GM12891 (cell line): ENCODE measurements around the gene ADSL.
"Not testable (repeated sequence)": the region's sequence is repeated elsewhere in the genome, so short reads cannot be mapped to it uniquely, and the experiment has no call there.

Source experiments
- DNase-seq: peaks from one replicate; pipeline ENCODE4 v3.0.0; 2011; ENCODE audit warnings: low spot score; ENCODE audit not compliant: insufficient read length
- FAIRE-seq: peaks from 2 replicates; lab custom pipeline; 2011; peaks lifted over from hg19 to GRCh38; lab: Jason Lieb, UNC
- PAX5 ChIP-seq: IDR thresholded peaks from 2 replicates; pipeline ENCODE4 v1.6.1; 2011; ENCODE audit warnings: low read length, moderate library complexity, mild to moderate bottlenecking; ENCODE audit not compliant: insufficient read depth, severe bottlenecking
- POLR2A ChIP-seq: IDR thresholded peaks from 2 replicates; pipeline ENCODE4 v1.6.1; 2011; ENCODE audit warnings: low read depth, low read length, control low read depth
- POLR2AphosphoS5 ChIP-seq: IDR thresholded peaks from 2 replicates; pipeline ENCODE4 v1.6.1; 2011; ENCODE audit warnings: low read depth, low read length, control low read depth
- POU2F2 ChIP-seq: IDR thresholded peaks from 2 replicates; pipeline ENCODE4 v1.6.1; 2011; ENCODE audit warnings: low read depth, mild to moderate bottlenecking, control low read depth, low read length, moderate library complexity
- SPI1 ChIP-seq: IDR thresholded peaks from 2 replicates; pipeline ENCODE4 v1.6.1; 2011; ENCODE audit warnings: low read depth, low read length, control low read depth
- TAF1 ChIP-seq: IDR thresholded peaks from 2 replicates; pipeline ENCODE4 v1.6.1; 2011; ENCODE audit warnings: low read depth, low read length, control low read depth

Gene ADSL

DNA sequence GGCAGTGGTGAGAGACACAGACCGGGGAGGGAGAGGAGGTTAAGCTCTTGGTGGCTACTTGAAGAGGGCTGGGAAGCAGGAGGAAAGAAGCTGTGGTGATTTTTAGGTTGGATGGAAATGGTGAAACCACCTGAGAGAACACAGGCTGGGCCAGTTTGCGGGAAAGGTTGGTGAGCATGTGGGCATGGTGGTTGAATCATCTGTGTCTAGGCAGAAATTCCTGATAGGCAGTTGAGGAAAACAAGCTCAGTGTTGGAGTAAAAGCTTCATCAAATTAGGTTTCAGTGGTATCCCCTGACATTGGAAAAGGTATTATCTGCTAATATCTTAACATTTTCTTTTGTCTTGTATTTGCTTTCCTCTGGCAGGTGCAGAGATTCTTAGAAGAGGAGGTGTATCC is 19.8 kb downstream of the ADSL start:
- TF ChIP-seq TAF1: no peak
- TF ChIP-seq POU2F2: no peak
- TF ChIP-seq POLR2AphosphoS5: no peak
- no peak for TF ChIP-seq SPI1
- TF ChIP-seq PAX5: no peak
- TF ChIP-seq POLR2A: no peak
- FAIRE-seq: no peak
- DNase-seq: no peak

DNA sequence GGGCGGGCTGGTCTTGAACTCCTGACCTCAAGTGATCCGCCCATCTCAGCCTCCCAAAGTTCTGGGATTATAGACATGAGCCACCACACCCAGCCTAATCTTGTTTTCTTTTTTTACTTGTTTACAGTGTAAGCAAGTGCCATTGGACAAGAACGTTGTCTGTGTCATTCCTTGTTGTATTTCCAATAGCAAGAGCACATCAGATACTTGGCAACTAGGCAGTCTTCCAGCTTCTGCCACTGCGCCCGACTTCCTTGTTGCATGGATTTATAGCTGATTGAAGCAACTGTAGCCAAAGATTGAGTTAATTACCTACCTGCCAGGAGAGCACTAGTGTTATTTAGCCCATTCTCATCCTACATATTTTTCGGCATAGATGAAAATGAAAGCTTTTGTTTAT is 21.0 kb downstream of the ADSL start:
- FAIRE-seq (no peak), DNase-seq (no peak)
- TF ChIP-seq SPI1 (no peak), TAF1 (no peak), POLR2AphosphoS5 (no peak)

DNA sequence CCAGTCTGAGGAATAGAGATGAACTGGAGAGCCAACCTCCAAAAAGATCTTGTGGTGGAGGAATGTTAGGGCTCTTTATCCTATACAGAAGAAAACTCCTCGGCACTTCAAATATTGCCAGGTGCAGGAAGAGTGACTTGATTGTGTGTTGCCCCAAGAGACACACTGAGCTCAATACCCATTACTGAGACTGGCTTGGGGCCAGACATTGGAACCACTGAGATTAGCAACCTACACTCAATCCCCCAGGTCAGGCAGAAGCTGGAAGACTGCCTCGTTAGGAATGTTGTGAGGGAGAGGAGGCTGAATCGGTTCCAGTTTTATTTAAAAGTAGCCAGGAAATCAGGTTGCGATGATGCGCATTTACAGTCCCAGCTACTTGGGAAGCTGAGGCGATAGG is 21.7 kb downstream of the ADSL start:
- DNase-seq: no peak
- no peak for FAIRE-seq
- TF ChIP-seq PAX5 (no peak), POLR2AphosphoS5 (no peak), POU2F2 (no peak), SPI1 (no peak), TAF1 (no peak), POLR2A (no peak)

DNA sequence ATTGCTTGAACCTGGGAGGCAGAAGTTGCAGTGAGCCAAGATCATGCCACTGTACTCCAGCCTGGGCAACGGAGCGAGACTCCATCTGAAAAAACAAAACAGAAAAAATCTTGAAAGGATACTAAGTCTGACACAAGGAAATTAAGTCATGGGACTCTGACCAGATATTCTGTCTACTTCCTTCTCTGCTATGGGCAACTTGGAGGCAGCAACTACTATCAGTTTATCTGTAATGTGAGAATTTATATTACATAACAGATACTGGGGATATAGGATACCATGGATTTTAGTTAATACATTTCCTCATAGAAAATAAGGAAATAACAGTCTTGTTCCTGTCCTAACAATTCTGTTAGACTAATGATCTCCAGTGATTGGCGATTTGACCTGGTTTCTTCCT is 22.5 kb downstream of the ADSL start:
- no peak for FAIRE-seq
- TF ChIP-seq POU2F2 (no peak), PAX5 (no peak), TAF1 (no peak), POLR2A (no peak), POLR2AphosphoS5 (no peak)

DNA sequence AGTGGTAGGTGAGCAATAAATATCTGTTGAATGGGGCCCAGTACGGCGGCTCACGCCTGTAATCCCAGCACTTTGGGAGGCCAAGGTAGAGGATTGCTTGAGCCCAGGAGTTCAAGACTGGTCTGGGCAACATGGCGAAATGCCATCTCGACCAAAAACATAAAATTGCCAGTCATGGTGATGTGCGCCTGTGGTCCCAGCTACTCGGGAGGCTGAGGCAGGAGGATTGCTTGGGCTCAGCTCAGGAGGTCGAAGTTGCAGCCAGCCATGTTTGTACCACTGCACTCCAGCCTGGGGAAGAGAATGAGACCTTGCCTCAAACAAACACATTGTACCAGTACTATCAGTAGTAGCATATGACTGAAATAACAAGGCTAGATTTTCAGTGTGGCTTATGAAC is 28.3 kb downstream of the ADSL start:
- FAIRE-seq (no peak), DNase-seq (no peak)
- TF ChIP-seq SPI1: no peak

More for the DNA sequence above, 22.5 kb downstream of the ADSL start:
- DNase-seq: no peak

DNA sequence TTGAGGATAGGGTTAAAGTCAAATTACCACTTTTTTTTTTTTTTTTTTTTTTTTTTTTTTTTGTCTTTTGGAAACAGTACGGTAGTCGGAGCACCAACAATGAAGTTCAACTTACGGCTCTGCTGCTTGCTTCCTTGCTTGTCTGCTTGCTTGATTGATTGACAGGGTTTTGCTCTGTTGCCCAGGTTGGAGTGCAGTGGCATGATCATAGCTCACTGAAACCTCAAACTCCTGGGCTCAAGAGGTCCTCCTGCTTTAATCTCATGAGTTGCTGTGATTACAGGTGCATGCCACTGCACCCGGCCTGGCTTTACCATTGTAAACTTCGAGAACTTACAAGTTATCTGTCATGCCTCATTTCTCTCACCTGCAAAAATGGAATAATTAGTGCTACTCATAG is 29.8 kb downstream of the ADSL start:
- no peak for DNase-seq
- peak; percentile 68 for FAIRE-seq
- TF ChIP-seq POLR2AphosphoS5 (no peak), SPI1 (no peak)

DNA sequence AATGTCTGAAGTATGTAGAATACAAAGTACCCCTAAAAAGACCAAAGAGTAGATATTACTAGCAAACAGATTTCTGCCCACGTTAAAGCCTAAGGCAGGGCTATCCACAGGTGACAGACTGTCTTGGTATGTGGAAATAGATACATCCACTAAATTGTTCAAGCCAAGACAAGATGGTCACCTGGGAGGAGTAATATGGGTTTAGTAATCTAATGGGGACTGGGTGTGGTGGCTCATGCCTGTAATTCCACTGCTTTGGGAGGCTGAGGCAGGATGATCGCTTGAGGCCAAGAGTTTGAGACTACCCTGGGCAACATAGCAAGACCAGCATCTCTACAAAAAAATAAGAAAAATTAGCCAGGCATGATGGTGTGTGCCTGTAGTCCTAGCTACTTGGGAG is 31.6 kb downstream of the ADSL start:
- DNase-seq (no peak), FAIRE-seq (no peak)
- no peak for TF ChIP-seq POLR2A

DNA sequence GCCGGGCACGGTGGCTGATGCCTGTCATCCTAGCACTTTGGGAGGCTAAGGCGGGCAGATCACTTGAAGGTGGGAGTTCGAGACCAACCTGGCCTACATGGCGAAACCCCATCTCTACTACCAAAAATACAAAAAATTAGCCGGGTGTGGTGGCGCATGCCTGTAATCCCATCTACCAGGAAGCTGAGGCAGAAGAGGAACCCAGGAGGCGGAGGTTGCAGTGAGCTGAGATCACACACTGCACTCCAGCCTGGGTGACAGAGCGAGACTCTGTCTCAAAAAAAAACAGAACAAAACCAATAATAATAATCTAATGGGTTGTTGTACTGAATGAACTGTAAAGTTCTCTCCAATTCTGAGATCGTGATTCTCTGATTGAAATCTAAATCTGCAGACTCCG is 32.1 kb downstream of the ADSL start:
- DNase-seq, FAIRE-seq: not testable (repeated sequence)

DNA sequence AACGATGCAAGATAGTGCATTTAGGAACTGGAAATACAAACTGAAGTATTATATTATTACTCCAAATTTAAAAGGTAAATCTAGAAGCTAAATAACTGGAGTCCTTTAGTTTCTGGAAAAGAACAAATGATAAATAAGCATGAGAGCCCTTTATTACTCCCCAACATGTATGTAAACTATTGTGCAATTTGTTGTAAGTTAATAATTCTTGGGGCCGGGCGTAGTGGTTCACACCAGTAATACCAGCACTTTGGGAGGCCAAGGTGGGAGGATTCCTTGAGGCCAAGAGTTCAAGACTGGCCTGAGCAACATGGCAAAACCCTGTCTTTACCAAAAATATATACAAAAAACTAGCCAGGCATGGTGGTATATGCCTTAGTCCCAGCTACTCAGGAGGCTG is 35.2 kb downstream of the ADSL start:
- TF ChIP-seq POLR2A: no peak
- TF ChIP-seq POLR2AphosphoS5: no peak
- TF ChIP-seq SPI1: no peak
- TF ChIP-seq TAF1: no peak
- no peak for TF ChIP-seq POU2F2
- no peak for TF ChIP-seq PAX5
- no peak for DNase-seq
- FAIRE-seq: no peak

DNA sequence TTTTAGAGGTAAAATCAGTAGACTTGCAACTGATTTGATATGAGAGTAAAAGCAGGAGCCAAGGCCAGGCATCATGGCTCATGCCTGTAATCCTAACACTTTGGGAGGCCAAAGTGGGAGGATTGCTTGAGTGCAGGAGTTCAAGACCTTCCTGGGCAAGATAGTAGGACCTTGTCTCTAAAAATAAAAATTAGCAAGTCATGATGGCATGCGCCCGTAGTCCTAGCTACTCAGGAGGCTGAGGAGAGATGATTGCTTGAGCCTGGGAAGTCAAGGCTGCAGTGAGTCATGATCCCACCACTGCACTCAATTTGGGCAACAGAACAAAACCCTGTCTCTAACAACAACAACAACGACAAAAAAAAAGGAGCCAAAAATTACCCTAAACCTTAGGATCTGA is 37.6 kb downstream of the ADSL start:
- no peak for TF ChIP-seq POLR2AphosphoS5
- TF ChIP-seq POU2F2: no peak
- no peak for TF ChIP-seq TAF1
- TF ChIP-seq SPI1: no peak
- no peak for TF ChIP-seq PAX5
- TF ChIP-seq POLR2A: no peak
- peak; percentile 35 for FAIRE-seq
- no peak for DNase-seq

DNA sequence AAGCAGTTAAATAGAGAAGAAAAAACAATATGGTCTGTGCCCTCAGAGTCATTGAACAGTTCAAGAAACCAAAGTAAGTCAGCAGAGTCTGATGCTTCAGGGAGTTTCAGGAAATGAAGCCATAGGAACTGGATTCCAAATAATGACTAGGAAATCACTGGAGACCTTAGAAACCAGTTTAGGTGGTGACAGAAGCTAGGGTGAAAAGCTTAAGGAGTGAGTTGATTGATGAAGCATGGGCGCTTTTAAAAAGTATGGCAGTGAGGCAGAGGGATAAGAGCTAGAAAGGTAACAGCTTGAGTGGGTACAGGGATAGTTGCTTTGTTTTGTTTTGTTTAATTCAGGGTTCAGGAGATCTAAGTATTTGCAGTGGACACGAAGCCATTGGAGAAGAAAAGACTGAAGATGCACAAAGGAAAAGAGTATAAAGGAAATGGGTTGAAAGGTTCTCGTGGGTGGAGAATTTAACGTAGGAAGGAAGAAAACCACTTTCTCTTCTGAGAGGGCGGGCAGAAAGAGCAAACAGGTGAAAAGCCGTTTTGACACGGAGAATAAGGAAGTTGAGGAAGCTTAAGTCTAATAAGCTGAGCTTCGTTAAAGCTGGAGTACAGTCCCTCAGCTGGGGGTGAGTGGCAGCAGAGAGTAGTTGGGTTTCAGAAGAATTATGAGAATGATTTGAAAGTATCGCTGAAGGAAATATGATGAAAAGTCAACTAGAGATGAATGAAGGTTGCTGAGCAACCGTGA is 38.9 kb downstream of the ADSL start:
- peak; percentile 95 for FAIRE-seq
- TF ChIP-seq POU2F2 (no peak), PAX5 (no peak), TAF1 (no peak), POLR2AphosphoS5 (no peak)
- no peak for DNase-seq

DNA sequence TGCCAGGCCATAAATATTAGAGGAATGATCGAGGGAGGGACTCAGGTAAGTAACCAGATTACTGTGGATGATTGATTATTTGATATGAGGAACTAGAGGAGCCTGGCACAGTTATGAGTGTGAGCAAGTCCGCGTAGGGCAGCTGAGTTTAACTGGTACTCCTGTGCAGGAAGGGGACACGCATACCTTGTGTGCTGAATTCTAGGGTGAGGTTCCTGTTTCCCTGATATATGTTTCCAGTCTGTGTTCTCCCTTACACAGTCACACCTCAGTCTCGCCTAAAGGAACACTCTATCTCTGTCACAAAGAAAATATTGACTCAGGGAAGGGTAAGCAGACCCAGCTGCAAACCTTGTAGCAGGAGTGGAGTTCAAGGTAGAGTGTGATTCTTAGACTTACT is 41.4 kb downstream of the ADSL start:
- FAIRE-seq: peak; percentile 58
- TF ChIP-seq PAX5: no peak
- TF ChIP-seq POU2F2: no peak
- TF ChIP-seq POLR2AphosphoS5: no peak
- no peak for TF ChIP-seq SPI1
- TF ChIP-seq POLR2A: no peak
- no peak for TF ChIP-seq TAF1
- DNase-seq: no peak
